ENCODE results near the gene AGAP2. TPM values are rescaled to one million over a fixed set of nuclear protein-coding genes. Genes with fewer than 3 reads are reported as not detected.

AGAP2 gene
- polyA plus RNA-seq, 3 donors, result 0.20 to 3.4 (median 0.65) TPM

DNA sequence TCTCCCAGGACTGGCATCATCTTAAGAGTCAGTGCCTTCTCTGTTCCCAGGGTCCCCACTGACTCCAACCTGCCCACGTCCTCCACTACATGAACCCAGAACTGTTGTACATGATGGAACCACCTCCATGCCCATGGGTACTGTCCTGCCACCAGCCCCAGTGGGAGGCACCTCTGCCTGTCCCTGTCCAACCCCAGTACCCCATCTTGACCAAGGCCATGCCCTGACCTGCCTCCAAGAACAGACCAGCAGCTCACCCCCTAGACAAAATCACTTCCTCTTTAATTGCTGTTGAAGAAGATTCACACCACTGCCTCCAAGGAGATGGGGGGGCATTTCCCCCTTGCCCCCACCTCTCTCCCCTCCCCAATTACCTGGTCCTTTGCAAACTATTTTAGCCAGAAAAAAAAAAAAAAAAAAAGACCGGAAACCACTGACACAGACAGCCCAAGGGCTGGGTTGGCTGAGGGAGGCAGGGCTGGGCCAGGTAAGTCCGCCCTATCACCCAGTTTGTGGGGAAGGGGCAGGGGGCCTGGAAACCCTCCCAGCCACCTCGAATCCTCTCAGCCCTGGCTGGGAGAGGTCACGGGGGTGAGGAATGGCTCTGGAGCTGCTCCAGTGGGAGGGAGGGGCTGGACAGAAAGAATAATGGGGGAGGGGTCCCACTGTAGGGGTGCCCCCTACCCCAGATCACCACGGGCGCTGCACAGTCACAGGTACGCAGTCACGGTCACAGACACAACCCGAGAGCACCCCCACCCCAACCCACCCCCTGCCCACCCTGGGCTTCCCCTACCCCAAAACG, 13.4 kb downstream of the AGAP2 start:
- Histone ChIP-seq H3K79me2 (ENCODE audit: insufficient read depth, low read length) (no peaks in the 10 kb centered on the region), H3K36me3 (replicated peaks in 1 of 2; ENCODE audit: control insufficient read depth in 1 of 2, insufficient read depth in 2 of 2, low read length in 2 of 2) (peaks cover 45 to 55% of the 10 kb centered on the region in 2 donors), H3K27ac (ENCODE audit: low read depth in 1 of 2, low read length in 2 of 2) (no peak overlapping the region), H2AFZ (ENCODE audit: insufficient read depth, low read depth, low read length, poor library complexity, severe bottlenecking) (no peak overlapping the region), H3K4me2 (replicated peaks; ENCODE audit: extremely low read depth, low read length, poor library complexity, severe bottlenecking) (no peak overlapping the region), H3K4me1 (ENCODE audit: control insufficient read depth in 1 of 2, insufficient read depth in 2 of 2, low read length in 2 of 2) (no peaks in the 10 kb centered on the region), H3K9me3 (replicated peaks in 1 of 2; ENCODE audit: control insufficient read depth in 1 of 2, insufficient read depth in 1 of 2, low read length in 2 of 2) (peaks cover 0 to 14% of the 10 kb centered on the region in 2 donors), H4K20me1 (ENCODE audit: insufficient read depth, low read length) (peaks cover 6% of the 10 kb centered on the region), H3K9ac (ENCODE audit: insufficient read depth, low read length, poor library complexity, severe bottlenecking) (no peak overlapping the region), H3K27me3 (ENCODE audit: control insufficient read depth in 2 of 2, insufficient read depth in 2 of 2, low read length in 2 of 2) (no peaks in the 10 kb centered on the region), H3K4me3 (replicated peaks in 1 of 3; ENCODE audit: low read depth in 2 of 3, low read length in 3 of 3) (no peak overlapping the region)
- H3K4me1 Mint-ChIP-seq, result peaks cover 3% of the 10 kb centered on the region
- peaks cover 0 to 2% (median 1%) of the 10 kb centered on the region in 3 donors for H3K27me3 Mint-ChIP-seq (ENCODE audit: low read depth in 3 of 3)
- whole genome bisulfite sequencing (ENCODE audit: insufficient coverage), result 100% methylated on average over 1 of the region's 11 CpGs
- no peak for DNase-seq
- H3K9me3 Mint-ChIP-seq, result peaks cover 0 to 15% (median 12%) of the 10 kb centered on the region in 7 donors
- peaks cover 40 to 57% of the 10 kb centered on the region in 2 donors for H3K36me3 Mint-ChIP-seq
- peak overlapping the region in 3 of 7 donors; percentile 6 to 68 (median 37) for H3K27ac Mint-ChIP-seq
- TF ChIP-seq, protein P1, sequence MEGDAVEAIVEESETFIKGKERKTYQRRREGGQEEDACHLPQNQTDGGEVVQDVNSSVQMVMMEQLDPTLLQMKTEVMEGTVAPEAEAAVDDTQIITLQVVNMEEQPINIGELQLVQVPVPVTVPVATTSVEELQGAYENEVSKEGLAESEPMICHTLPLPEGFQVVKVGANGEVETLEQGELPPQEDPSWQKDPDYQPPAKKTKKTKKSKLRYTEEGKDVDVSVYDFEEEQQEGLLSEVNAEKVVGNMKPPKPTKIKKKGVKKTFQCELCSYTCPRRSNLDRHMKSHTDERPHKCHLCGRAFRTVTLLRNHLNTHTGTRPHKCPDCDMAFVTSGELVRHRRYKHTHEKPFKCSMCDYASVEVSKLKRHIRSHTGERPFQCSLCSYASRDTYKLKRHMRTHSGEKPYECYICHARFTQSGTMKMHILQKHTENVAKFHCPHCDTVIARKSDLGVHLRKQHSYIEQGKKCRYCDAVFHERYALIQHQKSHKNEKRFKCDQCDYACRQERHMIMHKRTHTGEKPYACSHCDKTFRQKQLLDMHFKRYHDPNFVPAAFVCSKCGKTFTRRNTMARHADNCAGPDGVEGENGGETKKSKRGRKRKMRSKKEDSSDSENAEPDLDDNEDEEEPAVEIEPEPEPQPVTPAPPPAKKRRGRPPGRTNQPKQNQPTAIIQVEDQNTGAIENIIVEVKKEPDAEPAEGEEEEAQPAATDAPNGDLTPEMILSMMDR (IDR thresholded peaks at IDR 0.05), result no peak
- no peak overlapping the region for H3K4me3 Mint-ChIP-seq
- intact Hi-C loops (cut with micrococcal nuclease), result no loop called here

DNA sequence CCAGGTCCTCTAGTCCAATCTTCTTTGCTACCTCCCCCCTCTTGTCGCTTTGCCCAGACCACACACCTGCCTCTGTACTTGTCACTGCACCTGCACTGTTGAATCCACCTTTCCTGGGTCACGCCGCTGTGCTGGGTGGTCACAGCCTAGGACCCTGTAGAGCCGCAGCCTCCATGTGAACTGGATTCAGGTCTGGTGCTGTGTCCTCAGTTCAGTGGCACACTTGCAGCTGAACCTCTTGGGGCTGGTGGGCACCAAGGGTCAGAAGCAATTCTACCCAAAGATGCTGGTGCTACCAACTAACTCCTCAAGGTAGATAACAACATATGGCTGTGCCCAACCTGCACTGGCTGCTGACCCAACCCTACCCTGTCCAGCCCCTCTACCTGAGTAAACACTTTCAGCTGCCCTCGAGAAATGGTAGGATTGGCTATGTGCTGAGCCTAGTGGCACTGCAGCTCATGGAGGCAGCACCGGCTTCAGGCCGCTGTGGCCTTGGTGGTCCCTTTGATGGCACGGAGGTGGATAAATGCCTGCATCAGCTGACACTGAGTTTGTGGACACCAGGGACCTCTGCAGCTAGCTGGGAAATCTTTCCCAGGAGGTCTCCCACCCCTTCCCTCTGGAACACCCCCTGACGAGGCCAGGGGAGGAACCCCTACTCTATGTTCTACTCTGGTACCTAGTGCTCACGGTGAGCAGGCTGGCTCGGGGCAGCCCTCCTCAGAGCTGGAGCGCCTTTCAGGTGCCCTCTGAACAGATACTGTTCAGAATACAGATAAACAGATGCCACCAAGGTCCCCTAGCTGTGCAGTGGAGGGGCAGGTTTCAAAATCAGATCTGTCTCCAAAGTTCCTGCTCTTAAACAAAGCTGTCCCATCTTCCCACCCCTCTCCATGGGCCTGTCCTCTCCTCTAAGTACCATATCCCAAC, 14.3 kb downstream of the AGAP2 start:
- Mint-ChIP-seq H3K27ac (peak overlapping the region in 4 of 7 donors; percentile 6 to 68 (median 22)), H3K36me3 (peaks cover 46 to 59% of the 10 kb centered on the region in 2 donors), H3K4me1 (peaks cover 3% of the 10 kb centered on the region), H3K9me3 (peaks cover 0 to 15% (median 11%) of the 10 kb centered on the region in 7 donors), H3K27me3 (ENCODE audit: low read depth in 3 of 3) (peaks cover 0 to 2% (median 1%) of the 10 kb centered on the region in 3 donors), H3K4me3 (no peak overlapping the region)
- intact Hi-C loops (cut with micrococcal nuclease), result no loop called here
- Histone ChIP-seq H3K27me3 (ENCODE audit: control insufficient read depth in 2 of 2, insufficient read depth in 2 of 2, low read length in 2 of 2) (no peaks in the 10 kb centered on the region), H2AFZ (ENCODE audit: insufficient read depth, low read depth, low read length, poor library complexity, severe bottlenecking) (no peak overlapping the region), H3K4me3 (replicated peaks in 1 of 3; ENCODE audit: low read depth in 2 of 3, low read length in 3 of 3) (no peak overlapping the region), H3K4me1 (ENCODE audit: control insufficient read depth in 1 of 2, insufficient read depth in 2 of 2, low read length in 2 of 2) (no peaks in the 10 kb centered on the region), H3K27ac (ENCODE audit: low read depth in 1 of 2, low read length in 2 of 2) (no peak overlapping the region), H3K9me3 (replicated peaks in 1 of 2; ENCODE audit: control insufficient read depth in 1 of 2, insufficient read depth in 1 of 2, low read length in 2 of 2) (peaks cover 0 to 14% of the 10 kb centered on the region in 2 donors), H3K36me3 (replicated peaks in 1 of 2; ENCODE audit: control insufficient read depth in 1 of 2, insufficient read depth in 2 of 2, low read length in 2 of 2) (peaks cover 46 to 56% of the 10 kb centered on the region in 2 donors), H3K9ac (ENCODE audit: insufficient read depth, low read length, poor library complexity, severe bottlenecking) (no peak overlapping the region), H4K20me1 (ENCODE audit: insufficient read depth, low read length) (peaks cover 6% of the 10 kb centered on the region), H3K4me2 (replicated peaks; ENCODE audit: extremely low read depth, low read length, poor library complexity, severe bottlenecking) (no peak overlapping the region), H3K79me2 (ENCODE audit: insufficient read depth, low read length) (no peaks in the 10 kb centered on the region)
- WGBS (ENCODE audit: insufficient coverage), result 95% methylated on average over 7 of the region's 12 CpGs
- TF ChIP-seq, protein P1 (IDR thresholded peaks at IDR 0.05), result no peak
- DNase-seq, result no peak

All from CD14-positive monocyte (primary cell).